ENCODE results near the gene CPA5.

CPA5 gene

DNA sequence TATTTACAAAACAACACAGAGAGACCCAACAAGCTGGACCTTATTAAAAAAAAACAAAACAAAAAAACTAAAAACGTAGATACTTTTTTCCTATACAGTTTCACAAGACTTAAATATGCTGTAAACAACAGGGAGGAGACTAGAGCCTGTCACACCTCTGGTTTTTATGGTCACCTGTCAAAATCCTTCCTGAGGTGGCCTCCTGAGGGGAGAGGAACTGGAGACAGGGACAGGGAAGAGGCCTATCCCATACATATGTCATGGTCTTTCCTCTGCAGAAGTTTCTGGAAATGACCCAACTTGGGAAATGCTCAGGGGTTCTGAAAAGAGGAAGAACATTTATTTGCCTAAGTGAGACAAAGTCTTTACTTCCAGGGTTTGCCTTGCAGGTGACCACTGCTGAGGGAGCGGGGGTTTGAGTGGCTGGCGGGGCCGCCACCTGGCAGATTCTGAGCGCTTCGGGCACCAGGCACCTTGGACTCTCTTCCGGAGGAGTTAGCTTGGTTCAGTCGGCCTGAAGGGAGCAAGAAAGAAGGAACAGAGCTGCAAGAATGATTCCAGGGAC is 54.0 kb downstream of the CPA5 start:
- no peak for DNase-seq

DNA sequence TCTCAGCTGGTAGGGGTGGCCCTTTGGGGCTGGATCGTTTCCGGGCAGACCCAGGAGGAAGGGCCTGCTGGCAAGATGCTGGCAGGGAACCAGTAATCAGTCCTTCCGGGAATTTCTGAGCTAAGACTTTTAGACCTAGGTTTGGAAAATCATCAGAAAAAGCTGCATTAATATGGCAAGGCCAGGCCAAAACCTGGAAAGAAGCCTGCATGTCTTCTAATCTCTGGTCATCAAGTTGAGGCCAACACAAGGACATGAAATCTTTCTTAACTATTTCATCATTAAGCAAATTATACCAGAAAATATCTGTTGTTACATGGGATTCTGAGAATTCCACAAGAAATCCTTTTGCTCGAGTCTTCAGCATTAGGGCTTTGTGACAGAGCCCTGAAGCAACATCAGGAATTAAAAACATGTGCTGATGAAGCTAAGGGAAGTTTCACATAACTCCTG is 55.5 kb downstream of the CPA5 start:
- DNase-seq: no peak

DNA sequence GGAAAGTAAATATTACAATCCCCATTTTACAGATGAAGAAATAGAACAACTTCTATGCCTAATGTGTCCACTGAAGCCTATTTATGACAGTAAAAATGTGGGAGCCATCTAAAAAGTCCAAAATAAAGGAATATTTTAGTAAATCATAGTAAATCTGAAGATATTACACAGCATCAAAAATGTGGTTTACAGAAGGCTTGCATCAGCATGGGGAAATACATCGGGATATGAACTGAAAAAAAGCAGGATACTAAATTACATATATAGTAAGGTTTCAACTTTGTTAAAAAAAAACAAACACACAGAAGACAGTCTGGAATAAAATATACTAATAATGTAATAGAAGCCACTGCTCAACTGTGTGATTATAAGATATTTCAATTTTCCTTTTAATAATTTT is 56.5 kb downstream of the CPA5 start:
- no peak for DNase-seq

DNA sequence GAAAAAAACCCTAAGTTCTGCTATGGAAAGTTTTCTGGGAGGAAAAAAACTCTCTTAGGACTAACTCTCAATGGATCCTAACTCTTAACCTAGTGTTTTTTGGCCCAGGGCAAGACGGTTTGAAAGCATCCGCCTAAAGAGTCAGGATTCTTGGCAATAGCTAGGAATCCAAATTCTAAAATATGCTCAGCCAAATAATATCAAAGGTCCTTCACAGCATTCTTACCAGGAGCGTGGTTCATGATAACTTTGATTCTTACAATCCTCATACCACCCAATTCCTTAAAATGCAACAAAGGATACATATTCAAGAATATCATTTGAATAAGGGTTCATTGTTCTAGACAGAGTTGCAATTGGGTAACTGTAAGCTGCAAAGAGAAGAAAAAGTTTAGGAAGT is 57.0 kb downstream of the CPA5 start:
- DNase-seq: no peak

DNA sequence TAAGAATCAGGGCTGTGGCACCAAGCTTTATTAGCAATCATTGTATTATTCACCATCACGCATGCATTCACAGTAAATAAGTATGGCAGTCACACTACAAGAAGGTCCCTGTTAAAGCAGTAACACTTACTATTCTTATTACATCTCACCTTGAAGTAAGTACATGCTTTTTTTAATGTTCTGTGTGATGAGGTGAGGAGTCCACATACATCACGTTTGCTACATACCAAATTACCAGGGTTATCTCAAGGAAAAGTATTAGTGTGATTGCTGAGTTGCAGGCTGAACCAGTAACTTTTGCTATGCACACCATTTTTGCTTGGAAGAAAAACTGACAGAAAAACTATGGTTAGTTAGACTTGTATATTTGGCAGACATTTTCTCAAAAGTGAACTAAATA is 60.4 kb downstream of the CPA5 start:
- no peak for DNase-seq

DNA sequence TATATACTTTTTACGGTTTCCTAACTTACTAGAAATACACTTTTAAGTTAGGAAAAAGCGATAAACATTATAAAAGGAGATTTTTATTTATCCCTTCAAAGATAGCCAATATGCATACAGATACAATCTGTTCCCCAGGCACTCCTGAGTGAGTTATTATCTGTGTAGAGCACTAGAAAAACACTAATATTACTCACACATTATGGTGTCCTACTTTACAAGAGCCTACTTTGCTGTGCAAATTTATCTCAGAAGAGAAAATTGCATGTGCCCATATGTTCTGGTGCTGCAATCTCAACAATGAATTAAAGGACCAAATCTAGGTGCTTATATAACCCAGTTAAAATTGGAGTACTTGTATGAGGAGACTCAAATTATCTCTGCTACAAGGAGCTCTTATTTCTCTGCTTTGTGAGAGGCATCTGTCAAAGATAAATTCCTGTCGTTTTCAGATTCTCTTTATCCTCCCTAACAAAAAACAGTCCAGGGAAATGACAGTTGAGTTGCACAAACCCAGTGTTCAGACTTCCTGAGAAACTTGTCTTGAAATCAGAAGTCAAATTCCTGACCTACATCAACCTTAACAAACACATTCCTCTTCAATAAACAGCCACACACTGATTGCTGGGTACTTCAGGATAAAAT is 64.6 kb downstream of the CPA5 start:
- DNase-seq: peak; percentile 43

DNA sequence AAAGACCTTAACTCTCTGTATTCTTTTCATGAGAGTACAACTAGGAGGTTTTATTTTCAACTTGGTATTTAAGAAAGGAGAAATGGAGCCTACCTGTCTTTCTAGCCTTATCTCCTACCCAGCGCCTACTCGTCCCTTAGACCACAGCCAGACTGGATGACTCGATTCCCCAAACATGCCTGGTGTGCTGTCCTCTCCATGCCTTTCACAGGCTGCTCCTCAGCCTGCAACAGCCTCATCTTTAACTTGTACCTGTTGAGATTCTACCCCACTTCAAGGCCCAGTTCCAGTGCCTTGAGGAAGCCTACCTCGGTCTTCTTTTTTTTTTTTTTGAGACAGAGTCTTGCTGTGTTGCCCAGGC is 65.1 kb downstream of the CPA5 start:
- no peak for DNase-seq

DNA sequence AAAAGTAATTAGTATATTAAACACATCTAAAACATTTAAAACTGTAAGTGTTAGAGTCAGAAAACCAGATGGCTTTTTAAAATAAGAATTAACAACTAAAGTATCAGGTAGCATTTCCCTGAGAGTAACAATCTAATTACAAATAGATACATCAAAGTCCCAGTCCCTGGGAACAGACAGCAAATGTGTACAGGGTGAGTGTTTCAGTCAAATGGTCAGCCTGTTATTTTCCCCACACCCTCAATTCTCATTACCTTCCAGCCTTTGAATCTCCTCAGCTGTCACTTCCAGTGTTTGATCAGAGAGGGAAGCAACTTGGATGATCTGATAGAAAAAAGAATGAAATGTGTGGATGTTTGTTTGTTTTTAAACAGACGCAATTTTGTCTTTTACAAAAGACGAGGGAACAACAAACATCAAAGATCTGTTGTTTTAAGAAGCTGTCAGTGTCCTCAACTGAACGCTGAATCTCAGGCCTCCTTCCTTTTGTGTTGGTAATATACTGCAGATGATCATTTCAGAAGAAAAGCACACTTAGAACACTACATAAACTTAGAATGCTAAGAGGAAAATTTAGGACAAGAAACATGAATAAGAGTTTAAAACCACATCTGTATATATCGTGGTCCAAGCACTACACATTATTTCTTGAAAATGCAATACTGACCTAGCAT is 66.4 kb downstream of the CPA5 start:
- no peak for DNase-seq

DNA sequence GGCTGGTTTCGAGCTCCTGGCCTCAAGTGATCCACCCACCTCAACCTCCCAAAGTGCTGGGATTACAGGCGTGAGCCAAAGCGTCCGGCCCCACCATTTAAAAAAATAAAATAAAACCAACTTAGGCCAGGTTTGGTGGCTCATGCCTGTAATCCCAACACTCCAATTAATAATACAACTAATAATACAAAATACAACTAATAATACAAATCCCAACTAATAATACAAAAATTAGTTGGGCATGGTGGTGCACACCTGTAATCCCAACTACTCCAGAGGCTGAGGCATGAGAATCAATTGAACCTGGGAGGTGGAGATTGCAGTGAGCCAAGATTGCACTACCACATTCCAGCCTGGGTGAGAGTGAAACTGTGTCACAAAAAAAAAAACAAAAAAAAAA is 68.6 kb downstream of the CPA5 start:
- DNase-seq: no peak

DNA sequence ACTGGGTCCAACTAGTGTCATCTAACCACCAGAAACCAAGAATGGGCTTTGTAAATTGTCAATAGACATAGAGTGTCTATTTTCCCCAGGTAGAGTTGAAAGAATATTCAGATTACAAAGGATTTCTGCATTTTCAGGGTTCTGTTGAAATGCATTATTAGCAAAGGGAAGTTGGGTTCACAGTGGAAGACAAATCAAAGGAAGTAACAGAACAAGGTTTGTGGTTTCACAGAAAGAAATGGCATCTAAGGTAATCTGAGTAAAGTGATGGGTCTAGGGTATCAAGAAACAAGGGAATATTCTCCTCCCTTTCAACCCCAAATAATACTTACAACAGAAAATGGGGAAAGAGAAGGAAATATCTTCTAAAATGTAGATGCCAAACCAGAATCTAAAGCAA is 70.4 kb downstream of the CPA5 start:
- no peak for DNase-seq

DNA sequence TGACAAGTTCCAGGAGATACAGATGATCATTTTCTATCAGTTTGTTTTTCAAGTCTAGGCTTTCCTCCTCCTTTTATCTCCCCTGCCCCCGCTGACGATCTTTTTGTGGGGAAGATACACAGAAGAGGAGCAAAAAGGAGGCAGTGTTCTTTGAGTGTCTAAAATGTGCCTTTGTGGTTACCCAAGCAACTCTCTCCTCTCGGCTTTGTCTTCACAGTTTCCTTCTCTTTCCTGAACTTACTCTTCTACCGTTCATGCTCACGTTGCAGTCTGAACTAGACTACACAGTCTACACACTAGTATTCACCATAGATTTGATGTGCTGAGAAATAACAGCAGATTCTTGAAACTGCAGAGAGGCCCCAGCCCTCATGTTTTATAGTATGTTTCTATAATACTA is 72.6 kb downstream of the CPA5 start:
- DNase-seq: no peak

DNA sequence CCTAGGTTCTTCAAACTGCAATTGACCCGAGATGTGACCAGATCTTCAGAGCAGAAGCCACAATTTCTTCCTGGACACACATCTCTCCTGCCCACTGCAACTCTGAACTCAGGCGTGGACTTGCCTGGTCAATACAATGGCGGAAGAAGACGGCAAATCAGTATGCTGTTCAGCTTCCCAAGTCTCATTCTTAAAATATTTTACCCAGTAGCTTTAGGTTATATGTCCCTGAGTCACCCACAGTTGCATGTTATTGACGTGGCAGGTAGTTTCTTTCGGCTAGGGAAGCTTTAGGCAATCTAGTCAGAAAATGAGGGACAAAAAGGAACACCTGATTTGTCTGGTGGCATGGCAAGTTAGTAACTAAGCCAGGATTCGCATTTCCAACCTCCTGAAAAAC is 73.7 kb downstream of the CPA5 start:
- no peak for DNase-seq
